HG03097 (cell line): ENCODE data around the gene CDC42BPB.
A peak's percentile ranks its signal among the peaks of the same experiment; 100 is the strongest.

Experiments
- ATAC-seq: cut with Tn5 transposase; IDR thresholded peaks from one replicate; pipeline ENCODE4 v1.9.1; 2021; ENCODE audit not compliant: unreplicated experiment, low FRiP score

The CDC42BPB gene

DNA sequence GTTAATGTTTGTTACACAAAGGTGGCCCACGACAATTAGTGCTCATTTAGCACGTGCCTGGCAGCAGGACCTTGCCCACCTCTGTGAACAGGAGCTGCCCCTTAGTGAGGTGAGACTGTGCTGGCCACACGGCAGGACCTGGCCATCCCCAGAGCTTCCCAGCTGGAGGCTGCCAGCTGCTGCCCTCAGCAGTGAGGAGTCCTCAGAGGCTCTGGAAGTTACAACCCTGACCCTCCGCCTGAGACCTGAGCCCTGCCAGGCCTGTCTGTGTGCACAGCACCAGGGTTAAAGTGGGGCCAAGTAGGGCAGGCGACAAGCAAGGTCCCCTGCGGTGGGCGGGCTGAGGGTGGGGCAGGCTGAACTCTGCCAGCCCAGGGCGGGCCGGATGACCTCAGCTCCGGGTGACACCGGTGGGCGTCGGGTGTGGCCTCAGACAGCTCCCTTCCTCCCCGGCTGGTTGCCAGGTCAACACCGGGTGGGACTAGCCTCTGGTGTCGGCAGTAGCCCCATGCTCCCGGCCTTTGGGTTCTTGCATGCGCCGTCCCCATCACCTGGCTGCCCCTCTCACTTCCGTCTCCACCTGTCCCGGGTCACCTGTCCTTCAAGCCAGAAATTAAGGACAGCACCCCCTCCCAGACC is 17.5 kb upstream of the CDC42BPB start:
- ATAC-seq, result no peak

DNA sequence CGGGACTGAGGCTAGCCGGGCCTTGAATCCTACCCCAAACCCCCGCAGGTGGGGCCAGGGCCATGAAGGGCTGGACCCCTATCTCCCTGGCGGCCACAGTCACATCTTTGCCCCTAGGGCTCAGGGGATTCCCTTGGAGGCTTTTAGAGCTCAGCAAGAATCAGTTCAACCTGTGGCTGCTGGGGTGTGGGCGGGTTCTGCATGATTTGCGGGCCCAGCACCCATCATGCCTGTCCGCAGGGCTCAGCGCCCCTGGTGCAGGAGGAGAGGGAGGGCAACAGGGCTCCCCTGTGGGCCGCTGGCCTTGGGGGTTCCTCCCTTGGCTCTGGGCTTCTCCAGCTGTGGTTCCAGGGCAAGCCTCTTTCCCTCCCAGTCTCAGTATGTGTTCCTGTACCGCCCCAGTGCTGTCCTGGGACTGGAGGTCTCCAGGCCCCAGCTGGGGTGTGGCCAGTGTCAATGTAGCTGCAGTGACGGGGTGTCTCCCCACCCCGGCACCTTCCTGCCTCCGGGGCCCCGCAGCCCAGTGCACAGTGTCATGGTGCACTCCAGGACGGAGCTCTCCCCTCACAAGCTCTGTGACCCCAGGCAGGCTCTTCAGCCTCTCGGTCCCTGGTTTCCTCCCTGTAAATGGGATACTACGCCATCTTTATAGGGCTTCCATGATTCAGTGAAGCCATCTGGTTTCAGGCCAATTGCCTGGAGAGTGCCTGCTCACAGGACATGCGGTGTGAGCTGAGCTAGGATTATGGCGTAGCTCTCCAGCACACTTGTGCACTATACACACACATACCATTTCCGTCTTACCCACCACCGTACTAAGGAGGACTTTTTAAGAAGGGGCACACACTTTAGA is 16.8 kb upstream of the CDC42BPB start:
- ATAC-seq, result no peak

DNA sequence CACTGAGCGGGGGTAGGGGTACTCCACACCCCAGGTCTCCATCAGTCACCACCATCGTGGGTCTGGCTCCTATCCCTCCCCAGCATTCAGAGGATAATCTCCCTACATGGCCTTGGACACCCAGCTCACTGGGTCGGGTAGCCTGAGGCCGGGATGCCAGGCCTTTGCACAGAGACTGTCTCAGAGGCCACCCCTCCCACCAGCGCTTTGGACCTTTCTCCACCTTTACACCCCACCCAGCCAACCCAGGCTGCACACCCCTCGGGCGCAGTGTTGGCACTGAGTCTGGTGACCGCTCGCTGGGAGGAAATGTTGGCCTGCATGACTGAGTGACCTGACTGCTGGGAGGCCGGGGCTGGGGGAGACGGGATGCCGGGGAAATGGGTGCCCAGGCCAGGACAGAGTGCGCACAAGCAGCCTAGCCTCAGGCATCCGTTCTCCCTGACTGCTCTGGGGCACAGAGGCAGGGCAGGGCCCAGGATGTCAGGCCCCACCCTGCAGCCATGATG is 16.1 kb upstream of the CDC42BPB start:
- no peak for ATAC-seq

DNA sequence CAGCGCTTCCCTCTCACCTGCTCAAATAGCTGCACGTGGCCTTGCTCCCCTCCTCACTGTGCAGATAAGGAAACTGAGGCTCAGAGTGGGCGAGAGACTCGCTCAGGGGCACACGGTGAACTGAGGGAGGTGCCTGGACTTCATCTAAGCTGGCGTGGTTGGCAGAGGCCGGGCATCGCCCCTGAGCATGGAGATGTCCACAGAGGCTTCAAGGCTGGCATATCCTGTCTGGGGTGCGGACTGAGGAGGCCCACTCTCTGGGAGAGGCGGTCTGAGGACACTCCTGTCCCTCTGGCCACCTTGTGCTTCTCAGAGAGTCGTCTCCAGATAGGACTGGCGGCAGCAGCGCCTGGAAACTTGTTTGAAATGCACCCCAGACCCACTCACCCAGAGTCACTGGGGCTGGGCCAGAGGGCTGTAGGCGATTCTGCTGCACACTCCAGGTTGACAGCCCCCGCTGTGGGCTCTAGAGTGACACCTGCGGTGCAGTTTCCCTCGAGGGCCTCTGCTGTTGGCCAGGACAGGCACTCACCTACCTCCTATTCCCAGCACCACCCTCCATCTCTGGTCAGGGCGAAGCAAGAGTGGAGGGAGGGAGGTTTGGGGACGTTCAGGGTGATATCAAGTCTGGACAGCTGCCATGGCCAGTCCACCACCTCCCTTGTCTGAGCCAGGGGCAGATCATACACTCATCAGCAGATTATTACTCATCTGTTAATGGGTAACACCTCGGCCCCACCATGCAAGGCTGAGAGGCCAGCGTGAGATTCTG is 15.4 kb upstream of the CDC42BPB start:
- no peak for ATAC-seq

DNA sequence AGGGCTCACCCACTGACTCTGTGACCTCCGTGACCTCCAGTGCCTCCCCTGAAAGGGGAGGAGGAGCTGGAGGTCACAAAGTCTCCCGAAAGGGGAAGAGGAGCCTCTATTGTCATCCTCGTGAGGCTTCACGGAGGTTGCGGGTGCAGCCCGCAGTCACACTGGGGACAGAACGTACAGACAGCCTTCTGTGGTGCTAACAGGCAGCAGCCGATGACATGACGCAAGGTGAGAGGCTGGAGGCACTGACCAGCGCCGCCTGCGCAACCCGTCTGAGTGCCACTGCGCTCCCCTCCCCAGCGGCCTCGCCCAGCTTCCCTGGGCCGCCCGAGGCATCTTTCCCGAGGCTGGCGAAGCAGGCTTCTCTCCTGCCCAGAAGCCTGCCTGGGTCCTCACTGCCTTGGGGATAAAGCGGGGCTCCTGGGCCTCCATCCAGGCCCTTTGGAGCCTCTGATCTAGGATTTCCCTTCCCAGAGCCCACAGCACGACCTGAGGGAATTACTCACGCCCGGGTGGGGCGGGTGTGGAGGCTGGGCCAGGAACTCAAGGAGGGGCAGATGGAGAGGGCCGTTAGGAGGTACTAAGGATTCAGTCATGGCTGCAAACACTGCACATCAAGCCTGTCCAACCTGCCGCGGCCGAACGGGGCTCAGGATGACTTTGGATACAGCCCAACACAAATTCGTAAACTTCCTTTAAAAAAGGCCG is 14.3 kb upstream of the CDC42BPB start:
- no peak for ATAC-seq

DNA sequence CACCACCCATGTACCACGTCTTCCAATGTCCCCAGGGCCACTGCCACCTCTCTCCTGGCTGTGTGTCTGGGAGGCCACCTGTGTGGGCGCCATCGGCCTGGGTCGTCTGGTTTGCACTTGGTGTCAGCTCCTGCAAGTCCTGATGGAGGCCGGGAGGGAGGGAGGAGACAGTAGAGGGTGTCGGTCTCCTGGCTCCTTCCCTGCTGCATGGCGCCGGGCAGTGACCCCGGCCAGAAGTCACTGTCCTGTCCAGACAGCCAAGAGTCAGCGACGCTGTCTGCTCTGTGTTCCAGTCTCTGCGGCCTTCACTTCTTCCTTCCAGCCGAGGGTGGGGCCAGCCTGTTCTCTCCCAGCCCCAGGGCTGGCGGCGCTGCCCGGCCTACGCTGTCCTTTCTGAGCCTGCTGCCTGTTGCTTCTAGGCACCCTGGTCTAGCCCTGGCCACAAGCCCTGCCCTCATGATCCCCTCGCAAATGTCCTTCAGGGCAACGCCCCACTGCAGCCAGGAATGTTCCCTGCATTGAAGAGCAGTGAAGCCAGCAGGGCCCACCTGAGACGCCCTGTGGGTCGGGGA is 13.7 kb upstream of the CDC42BPB start:
- ATAC-seq, result no peak

DNA sequence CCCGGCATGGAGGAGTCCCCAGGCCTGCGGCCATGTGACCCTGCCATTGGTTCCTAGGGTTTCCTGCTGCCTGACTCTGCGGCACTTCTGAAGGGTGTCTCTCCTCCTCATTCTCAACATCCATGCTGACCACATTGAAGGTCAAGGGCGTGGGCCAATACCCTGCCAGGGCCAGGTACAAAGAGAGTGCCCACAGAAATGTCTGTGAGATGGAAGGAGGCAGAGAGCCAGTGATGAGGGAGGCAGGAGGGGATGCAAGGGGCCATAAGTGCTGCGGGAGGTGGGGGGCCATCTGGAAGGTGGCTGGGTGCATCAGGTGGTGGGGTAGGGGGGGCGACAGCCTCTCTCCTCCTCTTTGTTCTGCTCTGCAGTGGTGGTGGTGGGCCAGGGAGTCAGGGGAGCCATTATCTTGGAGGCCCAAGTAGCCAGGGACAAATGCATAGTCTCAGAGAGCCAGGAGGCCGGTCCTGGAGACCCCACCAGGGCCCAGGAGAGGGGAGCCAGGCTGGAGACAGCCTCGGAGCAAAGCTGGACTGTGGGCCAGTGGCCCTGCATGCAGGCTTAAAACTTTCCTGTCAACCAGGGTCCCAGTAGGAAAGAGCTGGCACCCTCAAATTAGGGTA is 13.0 kb upstream of the CDC42BPB start:
- no peak for ATAC-seq

DNA sequence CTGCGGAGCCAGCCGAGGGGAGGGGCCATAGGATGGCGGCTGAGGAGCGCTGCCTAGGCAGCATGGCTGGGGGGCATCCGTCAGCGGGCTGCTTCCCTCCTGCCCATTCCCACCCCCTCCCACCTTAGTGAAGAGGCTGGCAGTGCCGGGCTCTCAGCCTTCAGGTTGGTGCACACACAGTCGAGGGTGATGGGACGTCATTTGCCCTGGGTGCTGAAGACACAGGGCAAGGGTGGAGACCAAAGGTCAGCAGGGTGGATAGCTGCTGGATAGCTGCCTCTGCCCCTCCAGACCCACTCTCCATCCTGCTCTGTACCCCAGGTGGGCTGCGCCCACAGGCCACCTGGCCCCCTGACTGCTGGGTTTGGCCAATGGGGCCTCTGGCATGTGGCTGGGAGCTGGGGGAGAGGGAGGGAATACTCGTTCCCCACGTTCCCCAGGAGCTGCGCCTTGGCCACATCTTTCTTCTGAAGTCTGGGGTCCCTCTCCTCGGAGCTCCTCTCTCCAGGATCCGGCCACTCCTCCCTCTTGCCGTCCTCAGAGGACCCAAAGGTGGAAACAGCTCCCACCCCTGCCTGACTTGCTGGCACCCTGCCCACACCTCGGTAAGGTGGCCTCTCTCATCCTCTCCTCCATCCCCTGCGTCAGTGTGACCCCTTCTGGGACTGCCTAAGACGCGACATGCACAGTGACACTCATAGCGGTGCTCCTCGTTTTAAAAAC is 11.2 kb upstream of the CDC42BPB start:
- ATAC-seq, result no peak

DNA sequence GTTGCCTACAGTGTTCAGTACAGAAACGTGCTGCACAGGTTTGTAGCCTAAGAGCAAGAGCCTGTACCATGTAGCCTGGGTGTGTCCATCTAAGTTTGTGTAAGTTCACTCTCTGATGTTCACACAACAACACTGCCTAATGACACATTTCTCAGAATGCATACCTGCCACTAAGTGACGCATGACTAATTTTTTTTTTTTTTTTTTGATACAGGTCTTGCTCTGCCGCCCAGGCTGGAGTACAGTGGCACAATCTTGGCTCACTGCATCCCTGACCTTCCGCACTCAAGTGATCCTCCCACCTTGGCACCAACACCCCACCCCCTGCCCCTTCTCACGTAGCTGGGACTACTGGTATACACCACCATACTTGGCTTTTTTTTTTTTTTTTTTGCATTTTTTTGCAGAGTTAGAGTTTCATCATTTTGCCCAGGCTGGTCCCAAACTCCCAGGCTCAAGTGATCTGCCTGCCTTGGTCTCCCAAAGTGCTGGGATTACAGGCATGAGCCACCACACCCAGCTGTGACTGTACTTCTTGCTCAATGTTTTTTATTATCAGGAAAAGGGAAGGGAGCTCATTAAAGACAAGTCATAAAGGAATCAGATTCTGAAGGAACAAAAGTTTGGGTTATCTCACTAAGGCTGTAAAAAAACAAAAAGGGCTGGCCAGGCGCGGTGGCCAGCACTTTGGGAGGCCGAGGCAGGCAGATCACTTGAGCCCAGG is 10.0 kb upstream of the CDC42BPB start:
- no peak for ATAC-seq

DNA sequence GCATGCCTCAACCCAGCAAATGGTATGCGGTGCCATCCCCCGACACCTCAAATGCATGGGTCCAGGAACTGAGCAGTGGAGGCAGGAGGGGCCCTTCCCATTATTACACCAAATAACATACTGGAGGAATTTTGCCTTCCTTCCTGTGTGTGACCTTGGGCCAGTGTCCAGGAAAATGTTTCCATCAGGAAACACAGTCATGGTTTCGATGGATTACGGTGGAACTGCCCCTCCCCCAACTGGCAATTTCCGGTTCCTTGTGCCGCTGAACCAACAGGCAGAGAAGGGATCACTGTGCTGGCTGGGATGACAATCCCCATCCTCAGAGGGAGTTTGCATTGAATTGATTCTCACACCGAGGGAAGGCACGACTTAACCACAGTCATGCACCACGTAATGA is 9.1 kb upstream of the CDC42BPB start:
- ATAC-seq, result no peak

DNA sequence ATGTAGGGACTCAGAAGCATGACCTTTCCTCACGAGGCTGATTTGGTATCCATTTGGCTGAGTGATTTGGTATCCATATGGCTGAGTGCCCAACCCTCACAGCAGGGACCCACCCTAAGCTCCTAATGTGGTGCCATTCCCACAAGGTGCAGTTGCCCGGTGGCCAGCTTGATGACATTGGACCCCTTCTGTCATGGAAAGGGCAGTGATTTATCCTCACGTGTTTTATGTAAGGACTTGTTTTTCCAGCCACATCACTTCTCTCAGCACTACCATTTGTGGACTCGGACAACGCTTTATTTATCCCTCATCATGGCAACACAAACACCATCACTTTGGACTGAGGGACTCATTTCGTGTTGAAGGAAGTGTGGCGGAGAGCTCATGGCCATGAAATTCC is 8.5 kb upstream of the CDC42BPB start:
- no peak for ATAC-seq

DNA sequence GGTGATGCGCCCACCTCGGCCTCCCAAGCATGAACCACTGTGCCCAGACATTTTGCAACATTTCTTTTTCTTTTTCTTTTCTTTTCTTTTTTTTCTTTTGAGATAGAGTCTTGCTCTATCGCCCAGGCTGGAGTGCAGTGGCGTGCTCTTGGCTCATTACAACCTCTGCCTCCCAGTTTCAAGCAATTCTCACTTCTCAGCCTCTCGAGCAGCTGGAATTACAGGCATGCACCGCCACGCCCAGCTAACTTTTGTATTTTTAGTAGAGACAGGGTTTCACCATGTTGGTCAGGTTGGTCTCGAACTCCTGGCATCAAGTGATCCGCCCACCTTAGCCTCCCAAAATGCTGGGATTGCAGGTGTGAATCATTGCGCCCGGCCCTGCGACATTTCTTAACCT is 7.6 kb upstream of the CDC42BPB start:
- ATAC-seq, result no peak

DNA sequence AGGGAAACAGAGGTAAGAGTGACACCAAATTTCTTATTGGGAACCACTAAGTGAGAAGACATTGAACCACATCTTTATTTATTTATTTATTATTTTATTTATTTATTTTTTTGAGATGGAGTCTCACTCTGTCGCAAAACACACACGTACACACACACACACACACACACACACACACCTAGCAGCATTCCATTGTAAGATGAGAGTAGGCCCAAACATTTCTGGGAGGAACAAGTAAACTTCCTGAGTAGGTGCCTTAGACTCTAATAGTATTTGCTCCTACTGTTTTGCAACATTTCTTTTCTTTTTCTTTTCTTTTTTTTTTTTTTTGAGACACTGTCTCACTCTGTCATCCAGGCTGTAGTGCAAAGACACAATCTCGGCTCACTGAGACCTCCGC is 7.1 kb upstream of the CDC42BPB start:
- no peak for ATAC-seq

DNA sequence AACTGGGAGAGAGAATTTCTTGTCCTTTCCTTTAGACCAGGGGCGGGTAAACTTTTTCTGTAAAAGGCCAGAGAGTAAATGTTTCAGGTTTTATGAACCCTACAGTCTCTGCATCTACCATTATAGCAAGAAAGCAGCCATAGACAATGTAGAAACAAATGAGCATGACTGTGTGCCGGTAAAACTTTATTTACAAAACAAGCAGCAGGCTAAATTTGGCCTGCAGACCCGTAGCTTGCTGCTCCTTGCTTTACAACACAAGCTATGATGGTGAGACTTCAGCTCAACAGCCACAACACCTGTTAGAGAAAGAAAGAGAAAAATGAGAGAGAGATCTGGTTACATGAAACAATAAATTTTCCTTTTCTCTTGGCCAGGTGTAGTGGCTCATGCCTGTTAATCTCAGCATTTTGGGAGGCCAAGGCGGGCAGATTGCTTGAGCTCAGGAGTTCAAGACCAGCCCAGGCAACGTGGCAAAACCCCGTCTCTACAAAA is 4.2 kb upstream of the CDC42BPB start:
- ATAC-seq, result no peak

DNA sequence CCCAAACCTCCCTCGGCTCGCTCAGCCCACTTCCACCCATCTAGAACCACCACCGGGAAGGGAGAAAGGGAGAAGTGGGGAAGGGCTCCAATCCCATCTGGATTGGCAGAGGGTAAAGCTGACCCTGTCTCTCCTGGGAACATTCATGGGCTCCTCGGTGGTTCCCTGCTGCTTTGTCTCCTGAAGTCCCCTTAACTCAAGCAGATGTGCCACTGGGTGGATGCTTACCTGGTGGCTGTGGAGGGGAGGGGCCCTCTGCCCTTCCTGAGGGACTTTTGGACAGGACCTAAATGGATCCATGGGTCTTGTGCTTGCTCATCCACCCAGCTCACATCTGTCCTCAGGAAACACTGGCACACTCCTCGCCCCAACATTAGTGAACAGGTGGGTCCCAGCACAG is 2.2 kb upstream of the CDC42BPB start:
- ATAC-seq, result no peak

DNA sequence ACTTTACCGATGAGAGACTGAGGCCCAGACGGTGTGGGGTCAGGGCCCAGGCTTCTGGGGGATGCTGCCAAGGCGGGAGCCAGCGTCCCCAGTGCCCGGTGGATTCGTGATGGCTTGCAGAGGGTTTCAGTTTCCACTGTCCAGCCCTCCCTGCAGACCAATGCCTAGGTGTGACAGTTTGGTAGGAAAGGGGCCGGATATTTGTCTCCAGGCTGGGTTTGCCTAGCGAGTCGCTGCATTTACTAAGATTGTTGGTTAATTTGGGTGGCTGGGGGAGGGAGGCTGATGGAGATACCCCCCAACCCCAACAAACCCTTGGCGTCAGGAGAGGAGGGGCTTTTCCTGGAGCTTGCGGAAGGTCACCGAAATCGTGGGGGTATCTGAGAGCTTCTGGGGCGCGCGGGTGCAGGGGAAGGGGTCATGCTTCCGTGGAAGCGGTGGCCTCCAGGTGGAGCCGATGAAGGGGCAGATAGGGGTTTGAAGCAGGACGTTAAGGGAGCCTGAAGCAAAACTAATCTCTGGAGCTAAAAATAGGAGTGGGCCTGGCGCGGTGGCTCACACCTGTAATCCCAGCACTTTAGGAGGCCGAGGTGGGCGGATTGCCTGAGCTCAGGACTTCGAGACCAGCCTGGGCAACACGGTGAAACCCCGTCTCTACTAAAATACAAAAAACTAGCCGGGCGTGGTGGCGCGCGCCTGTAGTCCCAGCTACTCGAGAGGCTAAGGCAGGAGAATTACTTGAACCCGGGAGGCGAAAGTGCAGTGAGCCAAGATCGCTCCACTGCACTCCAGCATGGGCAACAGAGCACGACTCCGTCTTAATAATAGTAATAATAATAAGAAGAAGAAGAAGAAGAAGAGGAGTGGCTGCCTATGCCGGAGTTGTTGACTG is 1.1 kb upstream of the CDC42BPB start:
- ATAC-seq, result no peak

DNA sequence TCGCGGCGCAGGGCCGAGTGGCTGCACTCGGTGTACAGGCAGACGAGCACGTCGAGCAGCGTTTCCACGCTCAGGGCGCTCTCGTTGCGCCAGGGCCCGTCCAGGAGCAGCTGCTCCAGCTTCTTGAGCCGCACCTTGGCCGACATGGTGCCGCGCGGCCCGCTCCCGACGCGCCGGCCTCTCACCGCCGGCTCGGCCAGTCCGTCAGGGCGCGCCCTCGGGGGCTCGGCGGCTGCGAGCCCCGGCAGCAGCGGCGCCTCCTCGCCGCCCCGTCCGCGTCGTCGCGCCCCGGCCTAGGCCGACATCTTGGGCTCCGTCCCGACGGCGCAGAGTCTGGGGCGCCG is 349 bp downstream of the CDC42BPB start:
- ATAC-seq, result peak; percentile 22
